Measurements from ENCODE around the gene PAX5.

The PAX5 gene

GRCh38 chr9:36808251-36808650 lies 225.8 kb downstream of the PAX5 start:
- no peak for TF ChIP-seq CTCF (IDR thresholded peaks at IDR 0.05; ENCODE audit: low read depth, low read length)
- no peak for DNase-seq (ENCODE audit: extremely low read depth, low read depth)

GRCh38 chr9:36803961-36804360 lies 230.1 kb downstream of the PAX5 start:
- no peak for TF ChIP-seq CTCF (IDR thresholded peaks at IDR 0.05; ENCODE audit: low read depth, low read length)
- no peak for DNase-seq (ENCODE audit: extremely low read depth, low read depth)

GRCh38 chr9:36802201-36802920 lies 231.7 kb downstream of the PAX5 start:
- DNase-seq (ENCODE audit: extremely low read depth, low read depth) = no peak
- TF ChIP-seq CTCF (IDR thresholded peaks at IDR 0.05; ENCODE audit: low read depth, low read length) = no peak

GRCh38 chr9:36800455-36800854 lies 233.6 kb downstream of the PAX5 start:
- no peak for TF ChIP-seq CTCF (IDR thresholded peaks at IDR 0.05; ENCODE audit: low read depth, low read length)
- no peak for DNase-seq (ENCODE audit: extremely low read depth, low read depth)

GRCh38 chr9:36798350-36799065 lies 235.6 kb downstream of the PAX5 start:
- no peak for TF ChIP-seq CTCF (IDR thresholded peaks at IDR 0.05; ENCODE audit: low read depth, low read length)
- no peak for DNase-seq (ENCODE audit: extremely low read depth, low read depth)

- no peak for TF ChIP-seq CTCF (IDR thresholded peaks at IDR 0.05; ENCODE audit: low read depth, low read length)
- DNase-seq (ENCODE audit: extremely low read depth, low read depth) = no peak
These were observed 236.4 kb downstream of the PAX5 start for GRCh38 chr9:36797471-36798220.

All from AG09319 (cell line).